ENCODE data around the gene RBM5.
A peak's percentile ranks its signal among the peaks of the same experiment; 100 is the strongest.

The RBM5 gene

GRCh38 chr3:50160561-50160983 is 71.9 kb downstream of the RBM5 start:
- DNase-seq (ENCODE audit: low spot score) = no peak

GRCh38 chr3:50161320-50161719 is 72.6 kb downstream of the RBM5 start:
- DNase-seq (ENCODE audit: low spot score) = no peak

- no peak for DNase-seq (ENCODE audit: low spot score)
Observed at GRCh38 chr3:50162034-50162883, 73.5 kb downstream of the RBM5 start.

- peak; percentile 84 for DNase-seq (ENCODE audit: low spot score)
Observed at GRCh38 chr3:50163572-50164455, 75.1 kb downstream of the RBM5 start.

- no peak for DNase-seq (ENCODE audit: low spot score)
Observed at GRCh38 chr3:50164481-50164880, 75.8 kb downstream of the RBM5 start.

- no peak for DNase-seq (ENCODE audit: low spot score)
Observed at GRCh38 chr3:50164984-50165909, 76.5 kb downstream of the RBM5 start.

- no peak for DNase-seq (ENCODE audit: low spot score)
Observed at GRCh38 chr3:50165910-50166538, 77.3 kb downstream of the RBM5 start.

- DNase-seq (ENCODE audit: low spot score) = no peak
Observed at GRCh38 chr3:50166620-50167019, 77.9 kb downstream of the RBM5 start.

GRCh38 chr3:50167069-50167840 is 78.5 kb downstream of the RBM5 start:
- DNase-seq (ENCODE audit: low spot score) = no peak

- no peak for DNase-seq (ENCODE audit: low spot score)
Observed at GRCh38 chr3:50167841-50168209, 79.1 kb downstream of the RBM5 start.

GRCh38 chr3:50168388-50168787 is 79.7 kb downstream of the RBM5 start:
- no peak for DNase-seq (ENCODE audit: low spot score)

Measured in left forelimb (tissue), 1 donor.